Left colon (tissue), 2 donors: ENCODE results near the gene HDC. TPM values are rescaled to one million over a fixed set of nuclear protein-coding genes. Genes with fewer than 3 reads are reported as not detected.

Source experiments
- ATAC-seq: fragments of 200-7000 bp; cut with Tn5 transposase; one replicate; pipeline ENCODE4 v1.9.1; 2020; ENCODE audit warnings: mild to moderate bottlenecking, moderate library complexity
- DNase-seq, 2 donors: peaks; one replicate each; pipeline ENCODE4 v3.0.0-alpha.2; 2020
- intact Hi-C, 2 donors: fragments of 100-400 bp; cut with DNase I in 1 of 2; cut with micrococcal nuclease in 1 of 2; formaldehyde crosslinking; loops; one replicate each; pipeline versions ENCODE4 v1.11.2 to v1.14.0; 2022; cut with DNase I, micrococcal nuclease
- total RNA-seq, 2 donors: library from RNA; stranded (reverse); fragmentation: NEBNext Ultra II Directional; extraction: Animal tissue kit (Norgen Biotek cat#: 25700); gene quantifications; one replicate each; pipeline ENCODE4 v1.2.1, GENCODE V29; 2021
- donor health status: DM: no; HTN: no; CAD: no.
- donor health status: DM: yes; HTN: yes; CAD: no.

Gene HDC
- total RNA-seq, 2 donors from 2014 or later, result 0.40 to 2.6 TPM

DNA sequence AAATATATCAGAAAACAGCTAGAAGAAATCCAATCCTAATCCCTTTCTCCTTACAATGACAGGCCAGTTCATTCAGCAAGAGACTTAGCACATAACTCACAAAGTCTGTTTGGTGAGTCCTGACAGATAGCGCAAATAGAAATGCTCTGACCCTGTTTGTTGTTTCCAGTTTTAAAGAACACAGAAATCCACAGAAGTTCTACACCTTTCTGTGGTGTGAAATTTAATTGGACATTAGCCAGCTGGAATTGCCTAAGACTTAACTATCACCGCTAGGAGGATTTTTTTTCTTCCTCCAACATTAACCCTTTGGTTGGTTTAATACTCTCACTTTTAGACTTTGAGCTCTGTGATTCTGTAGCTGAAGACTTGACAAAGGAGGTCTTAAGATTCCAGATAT lies 30.8 kb downstream of the HDC start:
- DNase-seq, result no peak
- ATAC-seq, result peak; percentile 17
- intact Hi-C loops, result loop anchor here in 1 of 2 donors (10.0 kb wide), 1 partner anchor 60 kb away; no protein-coding TSS in a partner anchor

DNA sequence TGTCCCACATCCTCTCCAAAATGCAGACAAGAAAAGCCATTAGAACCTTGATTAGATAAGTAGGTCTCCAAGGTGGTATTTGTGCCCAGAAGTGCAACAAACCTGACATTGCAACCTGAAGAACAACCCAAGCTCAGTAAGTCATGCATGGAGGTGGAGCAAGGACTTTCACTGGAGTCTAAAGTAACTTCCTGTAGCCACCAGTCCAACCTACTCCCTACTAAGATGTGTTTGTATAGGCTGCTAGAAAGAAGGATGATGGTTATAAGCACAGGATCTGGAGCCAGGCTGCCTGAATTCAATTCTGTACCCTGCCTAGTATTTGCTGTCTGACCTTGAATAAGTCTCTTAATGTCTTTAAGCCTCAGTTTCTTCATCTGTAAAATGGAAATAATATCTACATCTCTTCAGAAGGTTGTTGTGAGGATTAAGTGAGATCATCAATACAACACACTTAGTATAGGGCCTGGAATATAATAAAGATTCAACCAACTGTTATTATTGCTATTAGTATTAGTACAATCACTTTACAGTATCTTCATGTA lies 32.3 kb downstream of the HDC start:
- ATAC-seq (peak; percentile 90), DNase-seq (no peak)
- intact Hi-C loops, result loop anchor here in 1 of 2 donors (10.0 kb wide), 1 partner anchor 62 kb away; no protein-coding TSS in a partner anchor

DNA sequence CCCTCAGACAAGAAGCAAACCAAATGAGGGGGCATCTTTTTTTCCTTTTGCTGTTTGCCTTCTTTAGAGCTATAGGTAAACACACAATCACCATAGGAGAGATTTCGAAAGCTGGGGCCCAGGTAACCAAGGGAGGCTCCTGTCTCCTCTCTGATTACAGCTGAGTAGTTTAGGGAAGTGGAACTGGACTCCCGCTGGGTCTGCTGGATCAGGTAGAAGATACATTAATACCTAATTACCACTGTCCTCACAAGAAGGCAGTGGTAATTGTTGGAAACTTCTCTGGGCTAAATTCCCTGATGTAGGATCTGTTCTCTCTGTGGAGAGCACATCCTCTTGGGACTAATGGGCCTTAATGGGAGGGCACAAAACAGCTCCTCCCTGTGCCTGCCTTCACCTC lies 32.7 kb downstream of the HDC start:
- intact Hi-C loops, result loop anchor here in 1 of 2 donors (10.0 kb wide), 1 partner anchor 62 kb away; no protein-coding TSS in a partner anchor
- ATAC-seq (no peak), DNase-seq (no peak)

- DNase-seq, result no peak
- intact Hi-C loops, result loop anchor here in 1 of 2 donors (10.0 kb wide), 1 partner anchor 63 kb away; no protein-coding TSS in a partner anchor
- ATAC-seq, result no peak
Observed at GRCh38 chr15:50231761-50232160, 33.8 kb downstream of the HDC start.

GRCh38 chr15:50229336-50229735 lies 36.2 kb downstream of the HDC start:
- no peak for DNase-seq
- ATAC-seq, result no peak
- intact Hi-C loops, result no loop called here

DNA sequence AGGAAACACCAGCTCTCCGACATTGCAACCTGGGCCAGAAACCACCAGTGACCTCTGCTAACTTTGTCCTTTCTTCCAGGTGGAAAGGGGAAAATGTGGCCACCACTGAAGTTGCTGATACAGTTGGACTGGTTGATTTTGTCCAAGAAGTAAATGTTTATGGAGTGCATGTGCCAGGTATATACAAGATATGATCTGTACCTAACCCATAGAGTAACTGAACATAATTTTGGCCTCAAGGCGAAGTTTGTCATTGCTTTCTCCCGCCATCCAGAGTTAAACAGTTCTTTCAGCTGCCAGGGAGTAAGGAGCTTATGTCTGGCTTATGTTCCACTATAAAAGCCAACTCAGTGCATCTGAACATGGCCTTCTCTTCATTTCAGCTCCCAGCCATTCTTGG lies 36.7 kb downstream of the HDC start:
- no peak for DNase-seq
- ATAC-seq, result no peak

GRCh38 chr15:50227076-50227475 lies 38.5 kb downstream of the HDC start:
- intact Hi-C loops, result no loop called here
- ATAC-seq (no peak), DNase-seq (no peak)

More for the DNA sequence above, 36.7 kb downstream of the HDC start:
- intact Hi-C loops, result no loop called here

DNA sequence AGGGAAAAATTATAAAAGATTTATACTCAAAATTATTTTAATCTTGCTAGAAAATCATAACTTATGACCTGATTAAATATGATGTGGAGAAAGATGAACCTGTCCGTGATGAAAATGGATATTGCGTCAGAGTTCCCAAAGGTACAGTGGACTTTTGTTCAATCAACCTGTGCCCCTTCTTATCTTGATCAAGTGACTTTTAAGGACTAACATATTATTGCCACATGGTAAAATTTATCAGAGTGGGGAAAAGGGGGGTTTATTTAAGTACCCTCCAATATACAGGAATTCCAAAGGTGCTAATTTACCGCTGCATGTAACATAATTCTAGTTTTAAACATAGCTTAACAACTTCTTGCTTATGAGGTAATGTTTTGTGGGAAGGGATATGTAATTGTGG lies 39.6 kb downstream of the HDC start:
- no peak for ATAC-seq
- DNase-seq, result no peak
- intact Hi-C loops, result no loop called here

GRCh38 chr15:50225057-50225456 lies 40.5 kb downstream of the HDC start:
- no peak for ATAC-seq
- intact Hi-C loops, result no loop called here

DNA sequence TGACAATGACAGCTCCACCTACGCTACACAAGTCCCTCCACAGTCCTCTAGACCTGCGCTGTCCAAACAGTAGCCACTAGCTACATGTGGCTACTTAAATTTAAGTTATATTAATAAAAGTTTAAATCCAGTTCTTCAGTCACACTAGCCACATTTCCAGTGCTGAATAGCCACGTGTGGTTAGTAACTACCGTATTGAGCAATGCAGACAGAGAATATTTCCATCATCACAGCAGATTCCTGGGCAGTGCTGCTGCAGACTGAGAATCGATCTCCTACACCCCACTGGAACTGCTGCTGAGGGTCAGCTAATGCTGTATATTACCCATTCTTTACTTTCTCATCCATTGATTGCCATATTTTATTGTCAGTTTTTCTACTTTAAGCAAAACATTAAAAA lies 40.9 kb downstream of the HDC start:
- intact Hi-C loops, result no loop called here
- no peak for DNase-seq
- no peak for ATAC-seq

More at GRCh38 chr15:50225057-50225456, 40.5 kb downstream of the HDC start:
- DNase-seq, result no peak

DNA sequence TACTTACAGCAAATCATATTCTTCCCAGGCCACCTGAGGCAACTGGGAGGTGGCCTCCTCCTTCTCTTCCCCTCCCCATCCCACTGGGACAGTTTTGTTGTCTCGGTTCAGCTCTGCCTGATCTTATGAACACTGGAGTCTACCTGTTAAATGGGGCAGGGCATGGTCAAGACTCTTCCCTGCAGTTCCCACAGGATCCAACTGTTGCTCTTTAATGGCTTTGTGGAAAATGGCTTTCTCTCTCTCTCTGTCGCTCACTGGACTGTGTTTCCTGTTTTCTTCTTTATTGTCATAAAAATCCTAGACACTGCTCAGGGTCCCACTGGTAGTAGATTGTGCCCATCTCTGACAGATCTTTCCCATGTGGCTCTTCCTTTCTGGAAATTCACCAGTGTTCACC lies 43.3 kb downstream of the HDC start:
- ATAC-seq (no peak), DNase-seq (no peak)
- intact Hi-C loops, result no loop called here

DNA sequence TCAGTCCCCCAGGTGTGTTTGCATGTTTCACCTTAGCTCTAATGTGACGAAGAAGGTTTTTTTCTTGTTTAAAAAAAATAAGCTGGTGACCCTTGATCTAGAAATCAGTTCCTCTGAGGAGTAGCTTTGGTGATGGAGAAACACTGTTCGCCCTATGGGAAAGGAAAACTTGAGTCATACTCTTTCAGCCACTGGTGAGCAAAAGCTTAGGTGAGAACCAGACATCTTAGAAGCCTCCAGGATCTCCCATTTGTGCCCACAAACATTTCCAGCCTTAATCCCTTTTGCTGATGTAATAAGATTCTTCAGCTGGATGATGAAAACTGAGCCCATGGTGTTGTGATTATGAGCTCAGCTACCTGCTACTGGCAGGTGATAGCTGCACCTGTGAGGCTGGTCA lies 45.7 kb downstream of the HDC start:
- ATAC-seq (no peak), DNase-seq (no peak)
- intact Hi-C loops, result no loop called here

GRCh38 chr15:50218691-50219090 lies 46.8 kb downstream of the HDC start:
- DNase-seq (no peak), ATAC-seq (no peak)
- intact Hi-C loops, result no loop called here

- DNase-seq (no peak), ATAC-seq (no peak)
- intact Hi-C loops, result no loop called here
Observed at GRCh38 chr15:50218291-50218690, 47.2 kb downstream of the HDC start.

DNA sequence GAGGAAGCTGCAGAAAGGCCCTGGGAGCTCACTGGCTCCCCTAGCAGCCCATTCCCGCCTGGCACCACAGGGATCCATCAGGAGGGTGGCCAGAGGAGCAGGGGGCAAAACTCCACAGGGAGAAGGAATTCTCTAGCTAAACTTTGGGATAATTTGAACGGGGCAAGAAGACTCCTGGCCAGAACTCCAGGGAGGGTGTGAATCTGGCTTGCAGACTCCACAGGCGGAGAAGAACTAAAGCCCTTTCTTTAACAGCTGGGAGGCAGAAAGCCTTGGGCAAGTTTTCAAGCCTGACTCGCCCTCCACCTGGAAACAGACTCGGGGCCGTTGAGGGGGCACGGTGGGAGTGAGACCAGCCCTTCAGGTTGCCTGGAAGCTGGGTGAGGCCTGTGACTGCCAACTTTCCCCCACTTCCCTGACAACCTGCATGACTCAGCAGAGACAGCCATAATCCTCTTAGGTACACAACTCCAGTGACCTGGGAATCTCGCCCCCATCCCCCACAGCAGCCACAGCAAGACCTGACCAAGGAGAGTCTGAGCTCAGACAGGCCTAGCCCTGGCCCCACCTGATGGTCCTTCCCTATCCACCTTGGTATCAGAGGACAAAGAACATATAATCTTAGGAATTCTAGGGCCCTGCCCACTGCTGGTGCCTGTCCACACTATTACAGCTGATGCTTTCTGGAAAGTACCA lies 54.9 kb downstream of the HDC start:
- intact Hi-C loops, result no loop called here
- DNase-seq (peak; percentile 91 to 95), ATAC-seq (peak; percentile 91)

- intact Hi-C loops, result no loop called here
- peak; percentile 38 for ATAC-seq
- no peak for DNase-seq
Observed at GRCh38 chr15:50209809-50210208, 55.7 kb downstream of the HDC start.

DNA sequence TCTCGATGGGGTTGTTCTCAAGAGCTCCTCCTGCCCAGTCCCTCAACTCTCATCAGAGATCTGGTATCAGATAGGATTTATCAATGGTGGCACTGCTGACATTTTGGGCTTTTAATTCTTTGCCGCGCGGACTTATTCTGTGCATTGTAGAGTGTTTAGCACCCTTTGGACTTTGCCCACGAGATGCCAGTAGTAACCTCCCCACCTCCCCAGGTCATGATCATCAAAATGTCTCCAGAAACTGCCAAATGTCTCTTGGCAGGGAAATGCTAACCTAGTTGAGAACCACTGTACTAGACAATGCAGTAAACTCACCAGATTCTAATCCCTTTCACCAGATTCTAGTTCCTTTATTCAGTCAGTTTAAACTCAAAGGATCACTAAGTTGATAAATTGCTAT lies 59.5 kb downstream of the HDC start:
- intact Hi-C loops, result no loop called here
- ATAC-seq (no peak), DNase-seq (no peak)

DNA sequence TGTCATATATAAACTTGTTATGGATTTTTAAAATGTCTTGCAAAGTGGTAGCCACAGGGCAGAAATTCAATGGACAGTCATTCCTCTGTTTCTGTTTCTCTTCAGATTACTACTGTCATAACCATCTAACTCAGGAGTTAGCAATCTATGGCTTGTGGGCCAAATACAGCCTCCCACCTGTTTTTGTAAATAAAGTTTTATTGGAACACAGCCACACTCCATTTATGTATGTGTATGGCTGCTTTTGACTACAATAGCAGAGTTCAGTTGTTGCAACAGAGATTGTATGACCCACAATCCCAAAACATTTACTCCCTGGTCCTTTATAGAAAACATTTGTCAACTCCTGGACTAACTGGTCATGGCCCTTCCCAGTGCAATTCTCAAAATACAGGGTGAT lies 63.5 kb downstream of the HDC start:
- DNase-seq (no peak), ATAC-seq (no peak)
- intact Hi-C loops, result no loop called here

DNA sequence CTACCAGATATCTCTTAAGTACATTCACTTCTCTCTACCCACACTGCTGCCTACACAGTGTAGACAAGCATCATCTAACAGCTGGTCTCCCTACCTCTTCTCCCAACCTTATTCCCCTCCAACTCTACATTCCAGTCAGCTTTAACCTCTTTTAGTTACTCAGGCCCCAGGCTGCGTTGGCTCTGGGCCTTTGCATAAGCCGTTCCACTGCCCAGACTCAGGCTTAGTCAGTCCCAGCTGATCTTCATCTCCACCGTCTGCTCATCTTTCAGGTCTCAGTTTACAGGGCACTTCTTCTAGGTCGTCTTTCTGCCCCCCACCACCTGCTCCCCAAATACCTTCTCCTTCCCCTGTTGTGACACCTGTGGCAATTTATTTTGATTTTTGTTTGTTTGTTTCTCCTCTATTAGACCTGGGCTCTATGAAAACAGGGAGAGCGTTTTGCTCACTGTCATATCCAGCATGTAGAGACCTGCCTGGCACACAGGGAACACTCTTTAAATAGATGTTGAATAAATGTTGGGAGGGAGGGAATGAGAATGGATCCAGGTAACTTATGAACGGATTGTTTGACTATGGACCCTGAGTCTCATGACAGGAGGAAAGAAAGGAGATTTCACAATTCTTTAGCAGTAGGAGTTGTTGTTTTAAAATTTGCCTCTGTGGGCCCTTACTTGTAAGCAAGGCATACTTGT lies 72.5 kb downstream of the HDC start:
- intact Hi-C loops, result no loop called here
- no peak for DNase-seq
- no peak for ATAC-seq

GRCh38 chr15:50192164-50192563 lies 73.4 kb downstream of the HDC start:
- no peak for DNase-seq
- intact Hi-C loops, result no loop called here
- no peak for ATAC-seq
